Measurements from ENCODE around the gene SCAF4.
"Not testable (repeated sequence)": the region's sequence is repeated elsewhere in the genome, so short reads cannot be mapped to it uniquely, and the experiment has no call there.

The SCAF4 gene

GRCh38 chr21:31772674-31773555 lies 41.0 kb upstream of the SCAF4 start:
- Mint-ChIP-seq H3K4me3 (no peak overlapping the region), H3K9me3 (no peaks in the 10 kb centered on the region), H3K4me1 (no peaks in the 10 kb centered on the region), H3K27me3 (ENCODE audit: low read depth) (no peaks in the 10 kb centered on the region), H3K27ac (no peak overlapping the region), H3K36me3 (ENCODE audit: low read depth) (no peaks in the 10 kb centered on the region)
- TF ChIP-seq CTCF (IDR thresholded peaks at IDR 0.05; ENCODE audit: unreplicated experiment in 3 of 3), result no peak

GRCh38 chr21:31771685-31772084 lies 39.8 kb upstream of the SCAF4 start:
- Mint-ChIP-seq H3K4me1 (no peaks in the 10 kb centered on the region), H3K36me3 (ENCODE audit: low read depth) (no peaks in the 10 kb centered on the region), H3K27me3 (ENCODE audit: low read depth) (no peaks in the 10 kb centered on the region), H3K4me3 (no peak overlapping the region), H3K9me3 (no peaks in the 10 kb centered on the region), H3K27ac (no peak overlapping the region)
- no peak for TF ChIP-seq CTCF (IDR thresholded peaks at IDR 0.05; ENCODE audit: unreplicated experiment in 3 of 3)

GRCh38 chr21:31768710-31769109 lies 36.8 kb upstream of the SCAF4 start:
- no peaks in the 10 kb centered on the region for H3K4me1 Mint-ChIP-seq
- no peaks in the 10 kb centered on the region for H3K9me3 Mint-ChIP-seq
- H3K27ac Mint-ChIP-seq, result no peak overlapping the region
- no peak overlapping the region for H3K4me3 Mint-ChIP-seq
- H3K27me3 Mint-ChIP-seq (ENCODE audit: low read depth), result peaks cover 3% of the 10 kb centered on the region
- TF ChIP-seq CTCF (IDR thresholded peaks at IDR 0.05; ENCODE audit: unreplicated experiment in 3 of 3), result no peak
- H3K36me3 Mint-ChIP-seq (ENCODE audit: low read depth), result no peaks in the 10 kb centered on the region

- Mint-ChIP-seq H3K4me3 (no peak overlapping the region), H3K4me1 (no peaks in the 10 kb centered on the region), H3K27me3 (ENCODE audit: low read depth) (peaks cover 3% of the 10 kb centered on the region), H3K9me3 (no peaks in the 10 kb centered on the region), H3K27ac (no peak overlapping the region), H3K36me3 (ENCODE audit: low read depth) (no peaks in the 10 kb centered on the region)
- no peak for TF ChIP-seq CTCF (IDR thresholded peaks at IDR 0.05; ENCODE audit: unreplicated experiment in 3 of 3)
Measured at GRCh38 chr21:31766899-31767298, 35.0 kb upstream of the SCAF4 start.

- H3K27ac Mint-ChIP-seq; H3K36me3 Mint-ChIP-seq (ENCODE audit: low read depth); H3K4me3 Mint-ChIP-seq; H3K4me1 Mint-ChIP-seq; H3K27me3 Mint-ChIP-seq (ENCODE audit: low read depth); H3K9me3 Mint-ChIP-seq: not testable (repeated sequence)
Measured at GRCh38 chr21:31765850-31766249, 33.9 kb upstream of the SCAF4 start.

GRCh38 chr21:31760931-31761330 lies 29.0 kb upstream of the SCAF4 start:
- Mint-ChIP-seq H3K4me3 (no peak overlapping the region), H3K9me3 (no peaks in the 10 kb centered on the region), H3K36me3 (ENCODE audit: low read depth) (no peaks in the 10 kb centered on the region), H3K27me3 (ENCODE audit: low read depth) (peaks cover 6% of the 10 kb centered on the region), H3K4me1 (no peaks in the 10 kb centered on the region), H3K27ac (no peak overlapping the region)
- TF ChIP-seq CTCF (IDR thresholded peaks at IDR 0.05; ENCODE audit: unreplicated experiment in 3 of 3), result no peak

Measured in nephron (organoid).